ENCODE results near the gene FNDC1.

The FNDC1 gene

GRCh38 chr6:159196430-159196975 is 27.3 kb downstream of the FNDC1 start:
- Mint-ChIP-seq H3K27me3 (ENCODE audit: low read depth, poor library complexity) (peaks cover 27% of the 10 kb centered on the region), H3K4me3 (no peak overlapping the region), H3K9me3 (peaks cover 9% of the 10 kb centered on the region), H3K36me3 (ENCODE audit: low read depth) (no peaks in the 10 kb centered on the region), H3K27ac (no peak overlapping the region), H3K4me1 (no peaks in the 10 kb centered on the region)
- no peak for DNase-seq
- no peak for TF ChIP-seq CTCF (IDR thresholded peaks at IDR 0.05)

- Mint-ChIP-seq H3K27ac (no peak overlapping the region), H3K36me3 (ENCODE audit: low read depth) (no peaks in the 10 kb centered on the region), H3K4me3 (no peak overlapping the region), H3K27me3 (ENCODE audit: low read depth, poor library complexity) (peaks cover 32% of the 10 kb centered on the region), H3K9me3 (peaks cover 5% of the 10 kb centered on the region), H3K4me1 (no peaks in the 10 kb centered on the region)
- TF ChIP-seq CTCF (IDR thresholded peaks at IDR 0.05), result no peak
- no peak for DNase-seq
Observed at GRCh38 chr6:159197251-159197650, 28.1 kb downstream of the FNDC1 start.

GRCh38 chr6:159201336-159201735 is 32.1 kb downstream of the FNDC1 start:
- Mint-ChIP-seq H3K4me3 (no peak overlapping the region), H3K27ac (no peak overlapping the region), H3K27me3 (ENCODE audit: low read depth, poor library complexity) (peaks cover 21% of the 10 kb centered on the region), H3K36me3 (ENCODE audit: low read depth) (no peaks in the 10 kb centered on the region), H3K4me1 (no peaks in the 10 kb centered on the region), H3K9me3 (no peaks in the 10 kb centered on the region)
- no peak for TF ChIP-seq CTCF (IDR thresholded peaks at IDR 0.05)
- no peak for DNase-seq

GRCh38 chr6:159203304-159204005 is 34.3 kb downstream of the FNDC1 start:
- Mint-ChIP-seq H3K4me1 (no peaks in the 10 kb centered on the region), H3K9me3 (peaks cover 3% of the 10 kb centered on the region), H3K27ac (no peak overlapping the region), H3K4me3 (no peak overlapping the region), H3K36me3 (ENCODE audit: low read depth) (no peaks in the 10 kb centered on the region), H3K27me3 (ENCODE audit: low read depth, poor library complexity) (peaks cover 15% of the 10 kb centered on the region)
- no peak for TF ChIP-seq CTCF (IDR thresholded peaks at IDR 0.05)
- no peak for DNase-seq

GRCh38 chr6:159204605-159205004 is 35.4 kb downstream of the FNDC1 start:
- Mint-ChIP-seq H3K27me3 (ENCODE audit: low read depth, poor library complexity) (peaks cover 14% of the 10 kb centered on the region), H3K27ac (no peak overlapping the region), H3K4me3 (no peak overlapping the region), H3K36me3 (ENCODE audit: low read depth) (no peaks in the 10 kb centered on the region), H3K4me1 (no peaks in the 10 kb centered on the region), H3K9me3 (peaks cover 6% of the 10 kb centered on the region)
- TF ChIP-seq CTCF (IDR thresholded peaks at IDR 0.05), result no peak
- no peak for DNase-seq

DNA sequence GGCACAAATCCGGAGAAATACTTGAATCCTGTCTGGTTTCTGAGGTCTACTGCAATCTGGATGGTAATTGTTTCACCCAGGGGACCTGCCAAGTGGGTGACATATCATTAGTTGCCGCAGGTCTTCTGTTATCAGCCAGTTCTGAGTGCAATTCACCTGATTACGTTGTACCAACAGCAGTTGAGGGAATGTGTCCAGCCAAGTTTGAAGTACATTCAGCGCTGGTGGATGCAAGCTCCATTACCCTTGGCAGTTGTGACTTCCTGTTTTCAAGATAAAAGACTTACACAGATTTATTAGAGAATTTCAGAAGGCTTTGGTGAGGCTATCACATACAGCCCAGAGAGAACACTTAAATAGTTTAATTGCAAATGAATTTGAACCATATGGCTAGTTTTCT is 42.8 kb downstream of the FNDC1 start:
- Mint-ChIP-seq H3K27ac (no peak overlapping the region), H3K4me1 (peaks cover 29% of the 10 kb centered on the region), H3K27me3 (ENCODE audit: low read depth, poor library complexity) (peaks cover 6% of the 10 kb centered on the region), H3K4me3 (no peak overlapping the region), H3K9me3 (peaks cover 13% of the 10 kb centered on the region), H3K36me3 (ENCODE audit: low read depth) (no peaks in the 10 kb centered on the region)
- TF ChIP-seq CTCF (IDR thresholded peaks at IDR 0.05), result no peak
- no peak for DNase-seq
